ENCODE data around the gene SEMA4F.

DNA sequence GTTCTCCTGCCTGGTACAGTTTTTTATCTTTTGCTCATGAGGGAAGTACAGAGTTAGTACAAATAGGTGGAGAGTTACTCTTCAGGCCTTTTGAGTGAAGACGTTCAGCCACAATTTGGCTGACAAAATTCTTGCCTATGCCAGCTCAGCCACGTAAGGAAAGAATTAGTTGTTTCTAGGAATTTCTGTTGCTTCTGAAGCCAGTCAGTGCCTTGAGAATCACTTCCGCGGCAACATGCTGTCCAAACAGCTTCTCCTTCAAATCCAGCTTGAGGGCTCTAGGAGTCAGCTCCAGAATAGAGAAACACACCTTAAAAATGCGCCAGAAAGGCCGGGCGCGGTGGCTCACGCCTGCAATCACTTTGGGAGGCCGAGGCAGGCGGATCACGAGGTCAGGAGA is 33.4 kb upstream of the SEMA4F start:
- no peak for TF ChIP-seq POLR2A (IDR thresholded peaks at IDR 0.05)
- TF ChIP-seq, protein P1, sequence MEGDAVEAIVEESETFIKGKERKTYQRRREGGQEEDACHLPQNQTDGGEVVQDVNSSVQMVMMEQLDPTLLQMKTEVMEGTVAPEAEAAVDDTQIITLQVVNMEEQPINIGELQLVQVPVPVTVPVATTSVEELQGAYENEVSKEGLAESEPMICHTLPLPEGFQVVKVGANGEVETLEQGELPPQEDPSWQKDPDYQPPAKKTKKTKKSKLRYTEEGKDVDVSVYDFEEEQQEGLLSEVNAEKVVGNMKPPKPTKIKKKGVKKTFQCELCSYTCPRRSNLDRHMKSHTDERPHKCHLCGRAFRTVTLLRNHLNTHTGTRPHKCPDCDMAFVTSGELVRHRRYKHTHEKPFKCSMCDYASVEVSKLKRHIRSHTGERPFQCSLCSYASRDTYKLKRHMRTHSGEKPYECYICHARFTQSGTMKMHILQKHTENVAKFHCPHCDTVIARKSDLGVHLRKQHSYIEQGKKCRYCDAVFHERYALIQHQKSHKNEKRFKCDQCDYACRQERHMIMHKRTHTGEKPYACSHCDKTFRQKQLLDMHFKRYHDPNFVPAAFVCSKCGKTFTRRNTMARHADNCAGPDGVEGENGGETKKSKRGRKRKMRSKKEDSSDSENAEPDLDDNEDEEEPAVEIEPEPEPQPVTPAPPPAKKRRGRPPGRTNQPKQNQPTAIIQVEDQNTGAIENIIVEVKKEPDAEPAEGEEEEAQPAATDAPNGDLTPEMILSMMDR (IDR thresholded peaks at IDR 0.05), result no peak
